GM21390 (cell line): Measurements from ENCODE around the gene CPPED1.

Experiments
- ATAC-seq: cut with Tn5 transposase; IDR thresholded peaks from one replicate; pipeline ENCODE4 v1.9.1; 2021; ENCODE audit not compliant: unreplicated experiment

The CPPED1 gene

GRCh38 chr16:12688951-12689850 is 114.5 kb downstream of the CPPED1 start:
- no peak for ATAC-seq

- no peak for ATAC-seq
These were observed 117.9 kb downstream of the CPPED1 start for GRCh38 chr16:12685806-12686205.

GRCh38 chr16:12682432-12683165 is 121.1 kb downstream of the CPPED1 start:
- no peak for ATAC-seq

- ATAC-seq: no peak
These were observed 122.0 kb downstream of the CPPED1 start for GRCh38 chr16:12681653-12682052.

- no peak for ATAC-seq
These were observed 123.2 kb downstream of the CPPED1 start for GRCh38 chr16:12680531-12680930.

GRCh38 chr16:12679660-12680272 is 123.9 kb downstream of the CPPED1 start:
- no peak for ATAC-seq

GRCh38 chr16:12678983-12679382 is 124.7 kb downstream of the CPPED1 start:
- no peak for ATAC-seq

- ATAC-seq: no peak
These were observed 126.2 kb downstream of the CPPED1 start for GRCh38 chr16:12677502-12677901.

GRCh38 chr16:12675852-12676251 is 127.8 kb downstream of the CPPED1 start:
- no peak for ATAC-seq

- no peak for ATAC-seq
These were observed 128.6 kb downstream of the CPPED1 start for GRCh38 chr16:12675046-12675445.

- no peak for ATAC-seq
These were observed 129.2 kb downstream of the CPPED1 start for GRCh38 chr16:12674524-12674923.

GRCh38 chr16:12674071-12674470 is 129.6 kb downstream of the CPPED1 start:
- no peak for ATAC-seq

GRCh38 chr16:12673466-12673865 is 130.2 kb downstream of the CPPED1 start:
- ATAC-seq: no peak

GRCh38 chr16:12672986-12673385 is 130.7 kb downstream of the CPPED1 start:
- ATAC-seq: no peak

GRCh38 chr16:12669908-12670307 is 133.8 kb downstream of the CPPED1 start:
- ATAC-seq: no peak

GRCh38 chr16:12667909-12668308 is 135.8 kb downstream of the CPPED1 start:
- no peak for ATAC-seq

GRCh38 chr16:12664164-12664733 is 139.4 kb downstream of the CPPED1 start:
- no peak for ATAC-seq

- ATAC-seq: no peak
These were observed 142.0 kb downstream of the CPPED1 start for GRCh38 chr16:12661656-12662172.

- no peak for ATAC-seq
These were observed 143.8 kb downstream of the CPPED1 start for GRCh38 chr16:12659871-12660270.

GRCh38 chr16:12658506-12658905 is 145.2 kb downstream of the CPPED1 start:
- ATAC-seq: no peak

GRCh38 chr16:12655537-12655936 is 148.2 kb downstream of the CPPED1 start:
- ATAC-seq: no peak
